Suprapubic skin (tissue), 4 donors: ENCODE data around the gene EZR. TPM values are rescaled to one million over a fixed set of nuclear protein-coding genes. Genes with fewer than 3 reads are reported as not detected.

Source experiments
- DNase-seq, 2 donors: peaks; one replicate each; pipeline ENCODE4 v3.0.0-alpha.2; 2019; ENCODE audit warnings: low spot score in 2 of 2
- H3K27ac ChIP-seq: fragments of 200-600 bp; sonication (generic); one replicate; pipeline ENCODE4 v1.5.1; 2019
- H3K27me3 ChIP-seq: fragments of 200-600 bp; sonication (generic); one replicate; pipeline ENCODE4 v1.5.1; 2019
- H3K36me3 ChIP-seq: fragments of 200-600 bp; sonication (generic); one replicate; pipeline ENCODE4 v1.5.1; 2019
- H3K4me1 ChIP-seq: fragments of 200-600 bp; sonication (generic); one replicate; pipeline ENCODE4 v1.5.1; 2019
- H3K4me3 ChIP-seq: fragments of 200-600 bp; sonication (generic); one replicate; pipeline ENCODE4 v1.5.1; 2019; ENCODE audit warnings: mild to moderate bottlenecking
- H3K9me3 ChIP-seq: fragments of 200-600 bp; sonication (generic); one replicate; pipeline ENCODE4 v1.5.1; 2019
- CTCF ChIP-seq, 2 donors: fragments of 200-600 bp in 1 of 2; fragments of 450-650 bp in 1 of 2; sonication (generic) in 1 of 2; IDR thresholded peaks; one replicate each; pipeline ENCODE4 v1.5.1; 2016 to 2019; ENCODE audit warnings: antibody characterized with exemption in 2 of 2, mild to moderate bottlenecking in 1 of 2, moderate library complexity in 1 of 2
- EP300 ChIP-seq: sonication (generic); formaldehyde crosslinking; IDR thresholded peaks from one replicate; pipeline ENCODE4 v1.6.1; 2017; ENCODE audit warnings: antibody characterized with exemption
- POLR2A ChIP-seq, 2 donors: fragments of 450-650 bp; IDR thresholded peaks; one replicate each; pipeline ENCODE4 v1.6.1; 2017; ENCODE audit warnings: antibody characterized with exemption in 2 of 2, mild to moderate bottlenecking in 2 of 2, moderate library complexity in 2 of 2
- POLR2AphosphoS5 ChIP-seq, 3 donors: sonication (generic); formaldehyde crosslinking; IDR thresholded peaks; one replicate each; pipeline ENCODE4 v1.6.1; 2017; ENCODE audit warnings: antibody characterized with exemption in 3 of 3
- WGBS: methylation state at CpG from one replicate; pipeline ENCODE4 v1.1.5; 2018; 5-methylcytosine and 5-hydroxymethylcytosine counted together
- total RNA-seq, 4 donors: library from RNA; depleted of rRNA; stranded (reverse); fragments of >200 nt; gene quantifications; one replicate each; pipeline ENCODE4 v1.1.0, GENCODE V29; 2016

The EZR gene
- total RNA-seq, 4 donors from 2014 or later = 154 to 394 (median 238) TPM

GRCh38 chr6:158764183-158764849 is 54.9 kb downstream of the EZR start:
- peaks cover 46% of the 10 kb centered on the region for H3K36me3 ChIP-seq
- no peak overlapping the region for H3K4me3 ChIP-seq
- DNase-seq = peak in 1 of 2 donors; percentile 69
- TF ChIP-seq POLR2AphosphoS5 (IDR thresholded peaks at IDR 0.05) (no peak), POLR2A (IDR thresholded peaks at IDR 0.05) (no peak)
- no peak overlapping the region for H3K27ac ChIP-seq
- 90% methylated on average over 12 of the region's 14 CpGs for WGBS
- peaks cover 3% of the 10 kb centered on the region for H3K4me1 ChIP-seq
- H3K27me3 ChIP-seq = no peaks in the 10 kb centered on the region
- H3K9me3 ChIP-seq = no peaks in the 10 kb centered on the region

DNA sequence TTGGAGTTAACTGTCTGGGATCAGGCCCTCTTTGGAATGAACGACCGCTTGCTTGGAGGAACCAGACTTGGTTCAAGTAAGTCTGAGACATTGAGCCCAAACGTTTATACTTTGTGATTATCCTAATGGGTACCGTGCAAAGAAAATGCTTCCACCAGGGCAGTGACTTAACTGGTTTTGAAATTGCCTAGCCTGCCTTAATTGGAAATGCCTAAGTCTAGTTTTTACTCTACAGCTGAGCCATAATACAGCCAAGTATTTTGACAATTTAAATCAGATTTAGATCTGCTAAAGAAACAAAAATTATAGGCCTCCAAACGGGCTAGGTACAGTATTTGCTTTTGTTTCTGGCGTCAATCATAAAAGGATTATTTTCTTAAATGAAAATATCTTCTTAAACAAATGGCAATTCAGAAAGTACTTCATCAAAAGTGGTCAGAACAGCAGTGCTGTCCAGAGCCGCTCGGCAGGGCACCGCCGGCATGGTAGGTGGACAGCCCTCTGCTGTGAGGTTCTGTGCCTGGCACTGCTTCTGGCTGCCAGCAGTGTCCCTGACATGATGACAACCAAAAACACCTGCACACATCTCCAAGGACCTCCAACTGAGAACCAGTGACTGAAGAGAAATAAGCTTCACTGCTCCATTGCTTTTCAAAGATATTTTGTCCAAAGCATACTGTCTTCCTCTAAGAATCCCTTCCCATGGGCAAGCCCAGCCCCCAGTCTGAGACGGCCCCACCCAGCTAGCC is 55.6 kb downstream of the EZR start:
- 76% methylated on average over 9 of the region's 11 CpGs for WGBS
- Histone ChIP-seq H3K27ac (no peak overlapping the region), H3K36me3 (peaks cover 39% of the 10 kb centered on the region), H3K9me3 (no peaks in the 10 kb centered on the region), H3K4me1 (peaks cover 6% of the 10 kb centered on the region), H3K4me3 (no peak overlapping the region), H3K27me3 (no peaks in the 10 kb centered on the region)
- TF ChIP-seq CTCF (IDR thresholded peaks at IDR 0.05) = no peak
- no peak for TF ChIP-seq EP300
- no peak for TF ChIP-seq POLR2AphosphoS5 (IDR thresholded peaks at IDR 0.05)
- no peak for TF ChIP-seq POLR2A (IDR thresholded peaks at IDR 0.05)
- DNase-seq = no peak

DNA sequence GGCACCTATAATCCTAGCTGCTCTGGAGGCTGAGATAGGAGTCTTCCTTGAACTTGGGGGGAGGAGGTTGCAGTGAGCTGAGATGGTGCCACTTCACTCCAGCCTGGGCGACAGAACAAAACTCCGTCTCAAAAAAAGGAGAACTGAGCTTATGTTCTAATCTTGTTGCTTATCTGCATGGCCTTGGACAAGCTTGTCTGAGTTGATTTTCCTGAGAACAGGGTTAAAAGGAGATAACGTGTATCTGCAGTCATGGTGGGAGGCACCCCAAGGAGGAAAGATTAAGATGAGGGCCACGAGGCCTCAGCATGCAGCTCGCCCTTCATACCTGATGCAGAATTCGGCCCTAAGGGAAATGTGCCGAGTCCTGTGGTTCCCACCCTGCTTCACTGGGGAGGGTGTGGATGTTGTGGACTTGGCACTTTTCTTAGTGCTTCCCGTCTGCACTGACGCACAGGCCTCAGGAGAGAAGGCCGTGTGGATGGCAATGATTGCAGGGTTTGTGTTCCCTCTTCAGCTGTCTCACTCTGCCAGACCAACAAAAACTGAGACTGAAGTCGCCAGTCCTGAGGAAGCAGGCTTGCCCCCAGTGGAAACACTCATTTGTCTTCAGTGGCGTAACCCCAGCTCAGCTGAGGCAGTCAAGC is 56.3 kb downstream of the EZR start:
- DNase-seq = peak in 1 of 2 donors; percentile 64
- peaks cover 6% of the 10 kb centered on the region for H3K4me1 ChIP-seq
- 72% methylated on average over 10 of the region's 12 CpGs for WGBS
- no peak overlapping the region for H3K27ac ChIP-seq
- H3K27me3 ChIP-seq = no peaks in the 10 kb centered on the region
- no peak for TF ChIP-seq POLR2AphosphoS5 (IDR thresholded peaks at IDR 0.05)
- no peak for TF ChIP-seq POLR2A (IDR thresholded peaks at IDR 0.05)
- TF ChIP-seq CTCF (IDR thresholded peaks at IDR 0.05) = no peak
- TF ChIP-seq EP300 = no peak
- no peak overlapping the region for H3K4me3 ChIP-seq
- H3K36me3 ChIP-seq = peaks cover 32% of the 10 kb centered on the region
- H3K9me3 ChIP-seq = no peaks in the 10 kb centered on the region

GRCh38 chr6:158761746-158762145 is 57.4 kb downstream of the EZR start:
- peak in 1 of 2 donors; percentile 4 for DNase-seq
- H3K27me3 ChIP-seq = no peaks in the 10 kb centered on the region
- peaks cover 21% of the 10 kb centered on the region for H3K36me3 ChIP-seq
- H3K27ac ChIP-seq = no peak overlapping the region
- H3K4me1 ChIP-seq = peaks cover 6% of the 10 kb centered on the region
- TF ChIP-seq EP300 (no peak), POLR2A (IDR thresholded peaks at IDR 0.05) (no peak), CTCF (IDR thresholded peaks at IDR 0.05) (no peak), POLR2AphosphoS5 (IDR thresholded peaks at IDR 0.05) (no peak)
- 97% methylated on average over 9 of the region's 10 CpGs for WGBS
- no peak overlapping the region for H3K4me3 ChIP-seq
- H3K9me3 ChIP-seq = no peaks in the 10 kb centered on the region

- peak in 1 of 2 donors; percentile 41 for DNase-seq
- 80% methylated on average over 17 of the region's 17 CpGs for WGBS
- Histone ChIP-seq H3K27me3 (no peaks in the 10 kb centered on the region), H3K27ac (no peak overlapping the region), H3K4me1 (peaks cover 6% of the 10 kb centered on the region), H3K9me3 (no peaks in the 10 kb centered on the region), H3K36me3 (peaks cover 10% of the 10 kb centered on the region), H3K4me3 (no peak overlapping the region)
- no peak for TF ChIP-seq POLR2AphosphoS5 (IDR thresholded peaks at IDR 0.05)
- TF ChIP-seq EP300 = no peak
- TF ChIP-seq CTCF (IDR thresholded peaks at IDR 0.05) = no peak
- TF ChIP-seq POLR2A (IDR thresholded peaks at IDR 0.05) = no peak
Observed at GRCh38 chr6:158760618-158761250, 58.4 kb downstream of the EZR start.
